ENCODE results near the gene LAMA3.

Gene LAMA3

DNA sequence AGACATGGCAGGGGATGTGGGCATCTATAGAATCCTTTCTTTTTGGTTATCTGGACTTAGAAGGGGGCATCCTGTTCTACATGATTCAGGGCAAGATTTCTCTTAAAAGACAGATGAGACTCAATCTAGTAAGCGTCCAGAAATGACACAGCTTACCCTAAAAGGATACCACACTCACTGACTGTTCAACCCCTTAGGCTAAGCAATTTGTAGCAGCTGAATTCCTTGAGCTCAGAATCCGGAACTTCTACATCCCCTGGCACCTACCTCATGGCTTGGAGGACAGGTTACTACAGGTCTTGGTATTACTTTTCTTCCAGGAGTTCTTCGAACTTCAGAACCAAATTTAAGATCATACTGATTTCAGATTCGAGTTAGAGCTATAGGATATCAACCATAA lies 138.4 kb downstream of the LAMA3 start:
- no peak for DNase-seq
- H3K9me3 Mint-ChIP-seq = no peaks in the 10 kb centered on the region
- ATAC-seq (replicated peaks) = no peak
- H3K4me3 Mint-ChIP-seq = no peak overlapping the region
- peaks cover 5 to 6% of the 10 kb centered on the region in 2 donors for H3K4me1 Mint-ChIP-seq
- no peaks in the 10 kb centered on the region for H3K36me3 Mint-ChIP-seq
- H3K27ac Mint-ChIP-seq = peak overlapping the region; percentile 44
- no peaks in the 10 kb centered on the region for H3K27me3 Mint-ChIP-seq

DNA sequence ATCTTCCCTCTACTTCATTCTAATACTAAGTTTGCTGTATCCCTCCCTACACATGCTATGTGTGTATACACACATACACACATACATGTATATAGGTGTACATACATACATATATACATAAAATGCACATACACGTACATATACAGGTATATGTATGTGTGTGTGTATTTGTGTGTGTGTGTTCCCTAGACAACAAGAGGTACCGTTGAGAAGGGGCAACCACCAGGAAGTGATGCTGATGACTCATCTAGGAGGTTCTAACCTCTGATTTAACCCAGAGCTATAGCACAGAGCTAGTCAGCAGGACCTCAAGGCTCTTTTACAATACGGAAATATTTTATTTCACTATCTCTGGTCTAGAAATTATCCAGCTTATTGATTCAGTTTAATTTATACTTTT lies 139.2 kb downstream of the LAMA3 start:
- H3K9me3 Mint-ChIP-seq = no peaks in the 10 kb centered on the region
- ATAC-seq (replicated peaks) (peak; percentile 97 to 99), DNase-seq (peak; percentile 15)
- H3K27me3 Mint-ChIP-seq = no peaks in the 10 kb centered on the region
- no peak overlapping the region for H3K4me3 Mint-ChIP-seq
- H3K27ac Mint-ChIP-seq = peak overlapping the region; percentile 60
- H3K36me3 Mint-ChIP-seq = no peaks in the 10 kb centered on the region
- peaks cover 5 to 6% of the 10 kb centered on the region in 2 donors for H3K4me1 Mint-ChIP-seq

DNA sequence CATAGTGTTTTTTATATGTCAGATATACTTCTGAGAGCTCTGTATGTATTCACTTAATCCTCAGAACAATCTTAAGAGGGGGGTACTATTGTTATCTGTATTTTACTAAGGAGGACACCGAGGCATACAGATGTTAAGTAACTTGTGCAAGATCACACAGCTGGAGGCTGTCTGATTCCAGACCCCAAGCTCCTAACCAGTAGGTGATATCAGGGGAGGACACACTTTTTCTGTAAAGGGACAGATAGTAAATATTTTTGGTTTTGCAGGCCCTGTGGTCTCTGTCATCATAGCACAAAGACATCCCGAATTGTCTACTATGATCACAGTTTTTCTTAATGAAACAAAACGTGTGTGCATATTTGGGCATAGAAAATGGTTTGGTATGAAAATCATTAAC lies 143.7 kb downstream of the LAMA3 start:
- peaks cover 5 to 9% of the 10 kb centered on the region in 2 donors for H3K4me1 Mint-ChIP-seq
- no peaks in the 10 kb centered on the region for H3K9me3 Mint-ChIP-seq
- DNase-seq = no peak

DNA sequence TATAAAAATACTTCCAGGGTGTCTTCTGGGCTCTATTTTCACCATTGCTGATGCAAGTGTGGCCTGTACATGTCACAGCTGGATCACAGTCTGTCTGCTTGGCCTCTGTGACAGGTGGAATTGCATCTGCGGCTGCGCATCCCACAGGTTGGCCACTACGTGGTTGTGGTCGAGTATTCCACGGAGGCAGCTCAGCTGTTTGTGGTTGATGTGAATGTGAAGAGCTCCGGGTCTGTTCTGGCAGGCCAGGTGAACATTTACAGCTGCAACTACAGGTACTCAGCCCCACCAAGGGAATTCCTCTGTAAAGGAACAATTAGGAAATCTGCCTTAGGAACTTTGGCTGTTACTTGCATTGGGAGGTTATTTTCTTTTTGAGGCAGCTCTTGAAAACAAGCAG lies 144.5 kb downstream of the LAMA3 start:
- H3K27ac Mint-ChIP-seq = no peak overlapping the region
- H3K36me3 Mint-ChIP-seq = no peaks in the 10 kb centered on the region
- DNase-seq (no peak), ATAC-seq (replicated peaks) (no peak)
- H3K4me3 Mint-ChIP-seq = no peak overlapping the region
- peaks cover 5 to 7% of the 10 kb centered on the region in 2 donors for H3K4me1 Mint-ChIP-seq
- no peaks in the 10 kb centered on the region for H3K9me3 Mint-ChIP-seq
- H3K27me3 Mint-ChIP-seq = no peaks in the 10 kb centered on the region

More for the DNA sequence above, 143.7 kb downstream of the LAMA3 start:
- ATAC-seq (replicated peaks) = no peak
- Mint-ChIP-seq H3K36me3 (no peaks in the 10 kb centered on the region), H3K27ac (no peak overlapping the region), H3K4me3 (no peak overlapping the region), H3K27me3 (no peaks in the 10 kb centered on the region)

GRCh38 chr18:23835091-23835490 lies 145.8 kb downstream of the LAMA3 start:
- DNase-seq (no peak), ATAC-seq (replicated peaks) (peak in 1 of 2 donors; percentile 33)
- H3K27me3 Mint-ChIP-seq = no peaks in the 10 kb centered on the region
- no peaks in the 10 kb centered on the region for H3K36me3 Mint-ChIP-seq
- H3K9me3 Mint-ChIP-seq = no peaks in the 10 kb centered on the region
- peaks cover 5 to 8% of the 10 kb centered on the region in 2 donors for H3K4me1 Mint-ChIP-seq
- H3K27ac Mint-ChIP-seq = no peak overlapping the region
- H3K4me3 Mint-ChIP-seq = no peak overlapping the region

- no peaks in the 10 kb centered on the region for H3K9me3 Mint-ChIP-seq
- no peaks in the 10 kb centered on the region for H3K27me3 Mint-ChIP-seq
- no peak for ATAC-seq (replicated peaks)
- DNase-seq = no peak
- no peak overlapping the region for H3K27ac Mint-ChIP-seq
- H3K4me3 Mint-ChIP-seq = no peak overlapping the region
- no peaks in the 10 kb centered on the region for H3K36me3 Mint-ChIP-seq
- peaks cover 5 to 8% of the 10 kb centered on the region in 2 donors for H3K4me1 Mint-ChIP-seq
These were observed 146.3 kb downstream of the LAMA3 start for GRCh38 chr18:23835506-23835905.

DNA sequence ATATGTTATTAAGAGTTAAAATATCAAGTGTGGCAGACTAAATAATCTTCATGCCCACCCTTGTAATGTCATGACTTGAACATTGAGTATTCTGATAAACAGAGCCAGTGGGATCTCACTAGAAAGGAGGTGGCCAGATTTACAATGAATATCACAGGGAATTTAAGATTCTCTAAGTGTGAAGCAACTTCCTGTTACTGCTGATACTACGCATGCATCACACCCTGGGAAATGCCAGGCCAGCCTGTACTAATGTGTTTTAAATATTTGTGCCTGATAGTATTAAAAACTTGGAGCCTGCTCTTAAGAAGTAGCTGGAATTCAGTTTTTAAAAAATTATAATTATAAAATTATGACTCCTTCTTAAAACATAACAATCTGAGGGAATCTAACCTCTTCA lies 148.3 kb downstream of the LAMA3 start:
- H3K4me3 Mint-ChIP-seq = no peak overlapping the region
- H3K36me3 Mint-ChIP-seq = no peaks in the 10 kb centered on the region
- H3K27me3 Mint-ChIP-seq = no peaks in the 10 kb centered on the region
- H3K27ac Mint-ChIP-seq = no peak overlapping the region
- ATAC-seq (replicated peaks) = peak; percentile 64 to 81
- DNase-seq = no peak
- no peaks in the 10 kb centered on the region for H3K9me3 Mint-ChIP-seq
- H3K4me1 Mint-ChIP-seq = peaks cover 5 to 10% of the 10 kb centered on the region in 2 donors

GRCh38 chr18:23838233-23838632 lies 149.0 kb downstream of the LAMA3 start:
- Mint-ChIP-seq H3K9me3 (no peaks in the 10 kb centered on the region), H3K4me3 (no peak overlapping the region), H3K4me1 (peaks cover 10 to 11% of the 10 kb centered on the region in 2 donors), H3K36me3 (no peaks in the 10 kb centered on the region), H3K27ac (no peak overlapping the region), H3K27me3 (no peaks in the 10 kb centered on the region)
- no peak for DNase-seq
- no peak for ATAC-seq (replicated peaks)

DNA sequence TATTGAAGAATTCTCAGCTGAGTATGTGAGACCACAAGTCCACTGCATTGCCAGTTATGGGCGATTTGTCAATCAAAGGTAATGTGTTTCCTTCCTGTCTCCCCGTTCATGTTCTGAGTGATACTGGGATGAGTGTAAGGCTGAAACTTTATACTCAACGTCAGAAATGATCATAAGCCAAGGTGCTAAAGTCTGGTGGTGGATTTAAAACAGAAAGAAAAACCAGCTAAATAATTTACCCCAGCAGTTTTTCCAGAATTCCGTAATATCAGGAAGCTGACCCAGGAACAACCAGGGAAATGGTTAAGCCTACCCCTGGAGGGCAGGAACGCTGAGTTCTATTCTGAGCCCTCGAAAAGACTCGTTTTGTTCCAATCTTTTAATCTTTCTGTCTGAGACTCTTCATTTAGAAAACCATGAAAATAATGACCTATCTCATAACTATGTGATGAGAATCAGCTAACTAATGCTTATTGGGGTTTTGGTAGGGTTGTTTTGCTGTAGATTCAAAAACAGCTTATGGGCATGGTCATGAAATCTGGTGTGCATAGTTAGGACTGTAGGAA lies 149.6 kb downstream of the LAMA3 start:
- Mint-ChIP-seq H3K4me3 (no peak overlapping the region), H3K27me3 (no peaks in the 10 kb centered on the region), H3K4me1 (peaks cover 10 to 11% of the 10 kb centered on the region in 2 donors), H3K27ac (no peak overlapping the region), H3K9me3 (no peaks in the 10 kb centered on the region), H3K36me3 (no peaks in the 10 kb centered on the region)
- DNase-seq (no peak), ATAC-seq (replicated peaks) (peak in 1 of 2 donors; percentile 53)

DNA sequence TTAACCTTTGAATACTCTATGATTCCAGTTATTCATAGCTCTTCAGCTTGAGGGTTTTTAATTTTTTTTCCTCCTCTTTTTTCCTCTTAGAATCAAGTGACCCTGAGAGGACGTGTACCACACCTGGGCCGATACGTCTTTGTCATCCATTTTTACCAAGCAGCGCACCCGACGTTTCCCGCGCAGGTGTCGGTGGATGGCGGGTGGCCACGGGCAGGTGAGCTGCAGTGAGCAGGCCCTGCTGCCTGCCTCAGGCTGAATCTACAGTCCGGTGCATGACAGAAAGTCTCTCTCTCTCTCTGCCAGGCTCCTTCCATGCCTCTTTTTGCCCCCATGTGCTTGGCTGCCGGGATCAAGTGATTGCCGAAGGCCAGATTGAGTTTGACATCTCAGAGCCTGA lies 153.1 kb downstream of the LAMA3 start:
- DNase-seq (no peak), ATAC-seq (replicated peaks) (no peak)
- H3K27ac Mint-ChIP-seq = no peak overlapping the region
- peaks cover 4 to 6% of the 10 kb centered on the region in 2 donors for H3K4me1 Mint-ChIP-seq
- H3K27me3 Mint-ChIP-seq = no peaks in the 10 kb centered on the region
- no peaks in the 10 kb centered on the region for H3K36me3 Mint-ChIP-seq
- H3K4me3 Mint-ChIP-seq = no peak overlapping the region
- H3K9me3 Mint-ChIP-seq = no peaks in the 10 kb centered on the region

DNA sequence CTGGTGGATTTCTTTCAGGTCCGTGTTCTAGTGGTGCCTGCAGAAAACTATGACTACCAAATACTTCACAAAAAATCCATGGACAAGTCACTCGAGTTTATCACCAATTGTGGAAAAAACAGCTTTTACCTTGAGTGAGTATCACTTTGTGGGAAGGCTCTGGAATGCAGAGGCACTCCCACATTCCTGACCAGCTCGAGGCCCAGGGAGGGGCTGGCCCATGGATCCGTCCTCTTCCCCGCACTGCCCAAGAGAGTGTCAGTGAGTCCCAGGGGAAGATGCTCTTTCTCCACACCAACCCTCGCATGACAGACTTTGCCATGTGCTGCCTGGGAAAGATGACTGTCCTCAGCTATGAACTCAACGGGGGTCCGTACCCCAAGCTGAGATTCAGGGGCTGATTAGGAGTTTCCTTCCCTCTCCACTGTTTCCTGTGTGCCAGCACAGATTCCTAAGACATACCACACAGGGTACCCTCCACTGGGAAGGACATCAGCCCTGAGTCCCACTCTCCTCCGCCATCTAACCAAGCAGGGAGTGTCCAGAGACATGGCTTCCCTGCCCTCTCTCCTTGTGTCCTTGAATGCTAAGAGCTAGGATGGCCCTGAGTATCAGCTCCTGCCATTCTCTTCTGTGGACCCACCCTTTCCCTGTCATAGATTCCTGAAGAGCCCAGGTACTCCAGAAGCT lies 155.9 kb downstream of the LAMA3 start:
- no peak overlapping the region for H3K4me3 Mint-ChIP-seq
- no peak overlapping the region for H3K27ac Mint-ChIP-seq
- no peaks in the 10 kb centered on the region for H3K27me3 Mint-ChIP-seq
- ATAC-seq (replicated peaks) (no peak), DNase-seq (no peak)
- H3K4me1 Mint-ChIP-seq = peaks cover 2 to 6% of the 10 kb centered on the region in 2 donors
- H3K36me3 Mint-ChIP-seq = no peaks in the 10 kb centered on the region
- H3K9me3 Mint-ChIP-seq = no peaks in the 10 kb centered on the region

DNA sequence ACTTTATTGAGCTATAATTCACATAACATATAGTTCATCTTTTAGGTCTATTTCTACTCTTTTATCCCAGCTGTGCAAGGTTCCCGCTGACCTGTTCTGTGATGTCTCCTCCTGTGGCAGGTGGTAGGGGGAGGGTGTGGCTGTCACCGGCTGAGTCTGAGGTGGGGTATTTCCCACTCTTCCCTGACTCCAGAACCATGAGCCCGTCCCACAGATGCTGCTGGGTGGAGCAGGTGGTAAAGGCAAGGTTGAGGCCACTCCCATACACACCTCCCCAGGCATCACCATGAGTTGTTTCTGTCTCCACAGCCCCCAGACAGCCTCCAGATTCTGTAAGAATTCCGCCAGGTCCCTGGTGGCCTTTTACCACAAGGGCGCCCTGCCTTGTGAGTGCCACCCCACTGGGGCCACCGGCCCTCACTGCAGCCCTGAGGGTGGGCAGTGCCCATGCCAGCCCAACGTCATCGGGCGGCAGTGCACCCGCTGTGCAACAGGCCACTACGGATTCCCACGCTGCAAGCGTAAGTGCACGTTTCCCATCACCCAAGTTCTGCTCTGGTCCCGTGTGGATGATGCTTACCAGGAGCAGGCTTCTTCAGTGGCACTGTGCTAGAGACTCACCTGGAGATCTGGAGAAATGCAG lies 156.9 kb downstream of the LAMA3 start:
- Mint-ChIP-seq H3K4me3 (no peak overlapping the region), H3K27ac (no peak overlapping the region), H3K27me3 (no peaks in the 10 kb centered on the region), H3K9me3 (no peaks in the 10 kb centered on the region), H3K4me1 (peaks cover 5 to 6% of the 10 kb centered on the region in 2 donors), H3K36me3 (no peaks in the 10 kb centered on the region)
- DNase-seq = no peak
- no peak for ATAC-seq (replicated peaks)

DNA sequence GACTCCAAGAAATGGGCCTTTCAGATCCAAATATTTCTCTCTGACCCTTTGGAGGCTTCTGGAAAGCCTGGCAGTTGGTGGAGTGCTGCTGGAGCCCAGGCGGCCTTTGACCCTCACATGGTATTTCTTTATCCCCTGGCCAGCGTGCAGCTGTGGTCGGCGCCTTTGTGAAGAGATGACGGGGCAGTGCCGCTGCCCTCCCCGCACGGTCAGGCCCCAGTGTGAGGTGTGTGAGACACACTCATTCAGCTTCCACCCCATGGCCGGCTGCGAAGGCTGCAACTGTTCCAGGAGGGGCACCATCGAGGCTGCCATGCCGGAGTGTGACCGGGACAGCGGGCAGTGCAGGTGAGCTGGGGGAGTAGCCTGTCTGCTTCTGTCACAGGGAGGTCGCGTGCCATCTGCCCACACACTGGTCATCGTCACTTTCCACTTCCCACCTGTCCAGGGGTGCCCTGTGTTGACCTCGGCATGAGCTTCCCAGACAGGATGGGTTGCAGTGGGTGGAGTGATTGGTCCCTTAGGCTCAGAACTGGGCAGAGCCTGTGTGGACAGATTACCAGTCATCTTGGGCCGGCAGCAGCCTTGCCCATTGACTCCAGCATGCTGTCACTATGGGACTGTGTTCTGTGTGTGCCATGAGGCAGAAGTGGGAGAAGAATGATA lies 158.2 kb downstream of the LAMA3 start:
- DNase-seq (no peak), ATAC-seq (replicated peaks) (no peak)
- peaks cover 14 to 20% of the 10 kb centered on the region in 2 donors for H3K4me1 Mint-ChIP-seq
- H3K9me3 Mint-ChIP-seq = no peaks in the 10 kb centered on the region
- no peak overlapping the region for H3K4me3 Mint-ChIP-seq
- no peaks in the 10 kb centered on the region for H3K27me3 Mint-ChIP-seq
- no peaks in the 10 kb centered on the region for H3K36me3 Mint-ChIP-seq
- no peak overlapping the region for H3K27ac Mint-ChIP-seq

DNA sequence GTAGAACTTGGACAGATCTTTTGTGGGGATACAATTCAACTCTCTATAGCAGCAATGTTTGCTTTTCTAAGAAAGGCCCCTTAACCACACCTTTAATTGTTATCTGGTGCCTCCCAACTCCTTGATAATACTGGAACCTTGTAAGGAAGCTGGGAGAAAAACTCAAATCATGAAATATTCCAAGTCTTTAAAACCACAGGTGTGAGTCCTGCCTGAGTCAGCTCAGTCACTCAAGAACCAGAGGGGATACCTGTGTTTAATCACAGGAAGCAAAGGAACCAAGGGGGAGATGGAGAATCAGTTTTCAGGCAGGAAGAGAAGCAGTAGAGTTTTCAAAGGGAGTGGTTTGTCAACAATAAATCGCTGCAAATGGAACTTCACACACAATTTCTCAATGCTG lies 159.9 kb downstream of the LAMA3 start:
- Mint-ChIP-seq H3K9me3 (no peaks in the 10 kb centered on the region), H3K27ac (no peak overlapping the region), H3K4me3 (no peak overlapping the region), H3K36me3 (no peaks in the 10 kb centered on the region), H3K27me3 (no peaks in the 10 kb centered on the region), H3K4me1 (peaks cover 20 to 21% of the 10 kb centered on the region in 2 donors)
- DNase-seq = no peak
- ATAC-seq (replicated peaks) = no peak

All from stimulated activated naive B cell treated with anti-CD40 and anti-IgM and Interleukin-4, amounts not matched to agents 10 μg/mL and 1 μg/mL and 100 μg/mL, for 72 hours (primary cell).